Measurements from ENCODE around the gene SOBP.

Gene SOBP

GRCh38 chr6:107706516-107707115 is 216.7 kb downstream of the SOBP start:
- Histone ChIP-seq H3K9ac (ENCODE audit: low read depth in 1 of 2, low read length in 2 of 2) (no peak overlapping the region), H3K27me3 (ENCODE audit: control insufficient read depth in 2 of 2, insufficient read depth in 2 of 2, low read length in 2 of 2) (no peaks in the 10 kb centered on the region), H3K4me3 (ENCODE audit: low read length in 2 of 2) (no peak overlapping the region), H3K36me3 (ENCODE audit: control insufficient read depth in 2 of 2, insufficient read depth in 2 of 2, low read length in 2 of 2) (no peaks in the 10 kb centered on the region), H3K4me1 (ENCODE audit: control insufficient read depth in 2 of 2, insufficient read depth in 2 of 2, low read length in 2 of 2) (no peaks in the 10 kb centered on the region), H3K27ac (ENCODE audit: low read depth in 2 of 2, low read length in 2 of 2) (no peak overlapping the region), H3K9me3 (ENCODE audit: control insufficient read depth in 2 of 2, low read length in 2 of 2) (no peaks in the 10 kb centered on the region)

- no peaks in the 10 kb centered on the region for H3K36me3 ChIP-seq (ENCODE audit: control insufficient read depth in 2 of 2, insufficient read depth in 2 of 2, low read length in 2 of 2)
- H3K27ac ChIP-seq (ENCODE audit: low read depth in 2 of 2, low read length in 2 of 2) = no peak overlapping the region
- H3K27me3 ChIP-seq (ENCODE audit: control insufficient read depth in 2 of 2, insufficient read depth in 2 of 2, low read length in 2 of 2) = no peaks in the 10 kb centered on the region
- no peaks in the 10 kb centered on the region for H3K9me3 ChIP-seq (ENCODE audit: control insufficient read depth in 2 of 2, low read length in 2 of 2)
- no peak overlapping the region for H3K9ac ChIP-seq (ENCODE audit: low read depth in 1 of 2, low read length in 2 of 2)
- H3K4me1 ChIP-seq (ENCODE audit: control insufficient read depth in 2 of 2, insufficient read depth in 2 of 2, low read length in 2 of 2) = no peaks in the 10 kb centered on the region
- no peak overlapping the region for H3K4me3 ChIP-seq (ENCODE audit: low read length in 2 of 2)
Measured at GRCh38 chr6:107707346-107708275, 217.7 kb downstream of the SOBP start.

GRCh38 chr6:107708435-107708834 is 218.5 kb downstream of the SOBP start:
- Histone ChIP-seq H3K36me3 (ENCODE audit: control insufficient read depth in 2 of 2, insufficient read depth in 2 of 2, low read length in 2 of 2) (no peaks in the 10 kb centered on the region), H3K4me3 (ENCODE audit: low read length in 2 of 2) (no peak overlapping the region), H3K27me3 (ENCODE audit: control insufficient read depth in 2 of 2, insufficient read depth in 2 of 2, low read length in 2 of 2) (no peaks in the 10 kb centered on the region), H3K4me1 (ENCODE audit: control insufficient read depth in 2 of 2, insufficient read depth in 2 of 2, low read length in 2 of 2) (no peaks in the 10 kb centered on the region), H3K9me3 (ENCODE audit: control insufficient read depth in 2 of 2, low read length in 2 of 2) (no peaks in the 10 kb centered on the region), H3K9ac (ENCODE audit: low read depth in 1 of 2, low read length in 2 of 2) (no peak overlapping the region), H3K27ac (ENCODE audit: low read depth in 2 of 2, low read length in 2 of 2) (no peak overlapping the region)

- Histone ChIP-seq H3K4me1 (ENCODE audit: control insufficient read depth in 2 of 2, insufficient read depth in 2 of 2, low read length in 2 of 2) (peaks cover 0 to 8% of the 10 kb centered on the region in 2 donors), H3K4me3 (ENCODE audit: low read length in 2 of 2) (no peak overlapping the region), H3K9ac (ENCODE audit: low read depth in 1 of 2, low read length in 2 of 2) (no peak overlapping the region), H3K9me3 (ENCODE audit: control insufficient read depth in 2 of 2, low read length in 2 of 2) (no peaks in the 10 kb centered on the region), H3K27ac (ENCODE audit: low read depth in 2 of 2, low read length in 2 of 2) (no peak overlapping the region), H3K36me3 (ENCODE audit: control insufficient read depth in 2 of 2, insufficient read depth in 2 of 2, low read length in 2 of 2) (no peaks in the 10 kb centered on the region), H3K27me3 (ENCODE audit: control insufficient read depth in 2 of 2, insufficient read depth in 2 of 2, low read length in 2 of 2) (no peaks in the 10 kb centered on the region)
Measured at GRCh38 chr6:107709341-107709740, 219.4 kb downstream of the SOBP start.
